ENCODE results near the gene RHBDF2.
"Not testable (repeated sequence)": the region's sequence is repeated elsewhere in the genome, so short reads cannot be mapped to it uniquely, and the experiment has no call there.

The RHBDF2 gene

DNA sequence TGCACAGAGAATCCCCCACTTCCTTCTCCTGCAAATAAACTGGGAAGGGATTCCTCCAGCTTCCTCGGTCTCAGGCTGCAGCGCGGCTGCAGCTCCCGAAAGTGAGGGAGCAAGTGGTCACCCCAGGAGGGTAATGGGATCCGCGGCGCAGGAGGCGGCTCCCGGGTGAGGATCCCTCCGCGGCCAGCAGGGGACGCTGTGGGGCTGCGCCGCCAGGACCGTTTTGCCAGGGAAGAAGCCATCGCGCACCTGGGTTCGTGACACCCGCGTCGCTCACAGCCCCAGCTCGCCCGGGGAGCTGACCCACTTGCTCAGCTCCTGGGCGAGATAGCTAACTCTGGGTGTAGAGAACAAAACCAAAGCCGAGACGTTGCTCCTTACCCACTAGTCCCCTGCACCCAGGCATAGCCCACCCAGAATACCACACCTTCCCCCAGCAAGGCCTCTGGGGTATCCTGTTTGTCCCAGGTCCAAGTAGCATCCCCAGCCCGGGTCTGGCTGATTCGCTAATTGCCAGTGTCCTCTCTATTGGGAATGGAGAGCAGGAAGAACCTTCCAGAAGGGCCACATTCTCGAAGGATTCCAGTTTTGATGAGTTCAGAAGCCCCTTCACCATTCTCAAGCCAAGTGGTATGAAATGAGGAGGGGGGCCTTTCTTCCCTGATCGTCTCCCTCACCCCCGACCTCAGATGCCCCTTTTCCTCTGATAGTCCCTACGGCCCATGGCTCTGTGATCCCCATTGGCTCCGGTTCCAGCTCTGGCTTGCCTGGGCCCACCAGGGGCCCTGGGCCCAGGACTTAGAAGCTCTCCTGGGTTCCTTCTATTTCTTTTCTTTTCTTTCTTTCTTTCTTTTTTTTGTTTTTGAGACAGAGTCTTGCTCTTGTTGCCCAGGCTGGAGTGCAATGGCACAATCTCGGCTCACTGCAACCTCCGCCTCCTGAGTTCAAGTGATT is 22.1 kb upstream of the RHBDF2 start:
- DNase-seq = peak; percentile 81 to 82

GRCh38 chr17:76521683-76522082 is 20.5 kb upstream of the RHBDF2 start:
- not testable (repeated sequence) for DNase-seq

- no peak for DNase-seq
Measured at GRCh38 chr17:76521262-76521661, 20.0 kb upstream of the RHBDF2 start.

- DNase-seq = no peak
Measured at GRCh38 chr17:76519048-76519966, 18.1 kb upstream of the RHBDF2 start.

GRCh38 chr17:76517638-76518038 is 16.4 kb upstream of the RHBDF2 start:
- DNase-seq = no peak

GRCh38 chr17:76515274-76515949 is 14.2 kb upstream of the RHBDF2 start:
- peak; percentile 87 to 90 for DNase-seq

DNA sequence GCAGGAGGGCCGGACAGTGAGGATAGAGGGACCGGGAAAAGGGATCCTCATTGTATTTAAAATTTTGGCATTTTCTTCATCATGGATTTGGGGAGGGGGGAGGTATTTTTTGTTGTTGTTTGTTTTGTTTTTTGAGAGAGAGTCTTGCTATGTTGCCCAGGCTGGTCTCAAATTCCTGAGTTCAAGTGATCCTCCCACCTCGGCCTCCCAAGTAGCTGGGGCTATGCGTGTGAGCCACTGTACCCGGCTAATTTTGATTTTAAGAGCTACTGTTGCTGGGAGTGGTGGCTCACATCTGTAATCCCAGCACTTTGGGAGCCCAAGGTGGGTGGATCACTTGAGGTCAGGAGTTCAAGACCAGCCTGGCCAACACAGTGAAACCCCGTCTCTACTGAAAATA is 13.1 kb upstream of the RHBDF2 start:
- DNase-seq = not testable (repeated sequence)

GRCh38 chr17:76513306-76513692 is 12.1 kb upstream of the RHBDF2 start:
- DNase-seq = no peak

DNA sequence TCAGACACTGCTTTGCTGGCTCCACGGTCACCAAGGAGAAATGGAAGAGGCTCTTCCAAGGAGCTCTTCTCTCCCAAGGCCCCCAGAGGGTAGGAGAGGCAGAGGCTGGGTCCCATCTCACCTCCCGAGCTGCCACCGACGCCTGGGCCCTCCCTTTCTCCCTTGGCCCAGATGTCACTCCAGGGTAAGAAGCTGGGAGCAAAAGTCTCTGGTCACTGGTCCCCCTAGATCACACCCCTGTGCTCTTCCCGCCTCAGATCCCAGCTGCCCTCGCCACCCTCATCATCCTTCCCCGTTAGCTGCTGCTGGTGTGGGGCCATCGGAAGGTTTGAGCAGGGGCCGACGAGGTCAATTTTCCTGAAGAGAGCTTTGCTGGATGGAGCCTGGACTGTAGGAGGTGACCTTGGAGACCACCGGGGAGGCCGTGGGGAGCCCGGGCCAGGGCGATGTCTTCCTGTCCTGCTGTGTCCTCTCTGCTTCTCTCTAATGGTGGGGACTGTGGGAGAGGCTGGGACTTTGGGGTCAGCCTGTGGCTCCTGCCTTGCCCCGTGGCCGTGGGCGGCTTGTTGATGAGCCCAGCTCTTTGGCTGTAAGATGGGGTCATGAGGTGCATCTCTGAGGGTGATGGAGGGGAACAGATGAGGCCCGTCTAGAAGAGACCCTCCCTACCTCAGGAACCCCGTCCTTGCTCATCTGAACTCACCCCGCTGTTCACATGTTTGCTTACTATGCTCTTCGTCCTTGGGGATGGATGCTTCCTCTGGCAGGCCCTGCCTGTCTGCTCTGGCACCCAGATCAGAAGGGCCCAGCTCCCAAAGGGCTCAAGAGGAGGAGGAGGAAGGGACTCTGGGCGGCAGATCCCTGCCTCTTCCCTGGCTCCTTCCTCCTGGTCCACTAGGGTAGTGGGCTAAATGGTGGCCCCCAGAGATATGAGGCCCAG is 11.4 kb upstream of the RHBDF2 start:
- DNase-seq = no peak

- no peak for DNase-seq
Measured at GRCh38 chr17:76511668-76512365, 10.6 kb upstream of the RHBDF2 start.

- no peak for DNase-seq
Measured at GRCh38 chr17:76510831-76511244, 9.6 kb upstream of the RHBDF2 start.

DNA sequence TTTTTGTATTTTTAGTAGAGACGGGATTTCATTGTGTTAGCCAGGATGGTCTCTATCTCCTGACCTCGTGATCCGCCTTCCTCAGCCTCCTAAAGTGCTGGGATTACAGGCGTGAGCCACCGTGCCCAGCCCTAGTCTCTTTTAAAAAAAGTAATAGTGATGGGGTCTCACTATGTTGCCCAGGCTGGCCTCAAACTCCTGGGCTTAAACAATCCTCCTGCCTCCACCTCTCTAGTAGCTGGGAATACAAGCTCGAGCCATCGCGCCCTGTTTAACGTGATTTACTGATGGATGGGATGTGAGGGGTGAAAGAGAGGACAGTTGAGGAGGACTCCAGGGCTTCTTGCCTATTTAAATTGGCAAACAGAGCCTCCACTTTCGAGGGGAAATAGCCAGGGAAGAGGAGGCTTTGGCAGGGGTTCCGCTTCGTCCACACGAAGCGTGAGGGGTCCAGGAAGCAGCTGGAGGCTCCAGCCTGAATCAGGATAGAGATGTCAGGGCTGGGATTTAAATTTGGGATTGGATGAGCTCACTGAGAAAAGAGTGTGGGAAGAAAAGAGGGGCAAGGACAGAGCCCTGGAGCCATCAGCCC is 7.3 kb upstream of the RHBDF2 start:
- DNase-seq = not testable (repeated sequence)

- DNase-seq = peak; percentile 90 to 92
Measured at GRCh38 chr17:76506408-76507345, 5.5 kb upstream of the RHBDF2 start.

DNA sequence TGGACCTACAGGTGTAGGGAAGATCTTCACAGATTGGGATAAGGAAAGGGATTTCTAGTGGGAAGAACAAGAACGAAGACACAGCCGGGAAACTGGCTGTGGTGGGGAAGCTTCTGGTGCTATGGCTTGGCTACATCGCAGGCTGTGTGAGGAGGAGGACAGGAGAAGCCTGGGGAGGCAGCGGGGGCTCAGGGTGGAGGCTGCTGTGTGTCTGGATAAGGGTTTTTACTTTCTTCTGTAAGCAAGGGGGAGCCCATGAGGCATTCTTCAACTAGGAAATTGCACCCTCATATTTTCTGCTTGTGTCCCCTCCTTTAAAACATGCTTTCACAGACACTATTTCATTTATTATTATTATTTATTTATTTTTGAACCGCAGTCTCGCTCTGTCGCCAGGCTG is 2.9 kb upstream of the RHBDF2 start:
- DNase-seq = no peak

GRCh38 chr17:76502341-76503211 is 1.4 kb upstream of the RHBDF2 start:
- no peak for DNase-seq

GRCh38 chr17:76501827-76502307 is 644 bp upstream of the RHBDF2 start:
- no peak for DNase-seq

GRCh38 chr17:76500747-76501017 is 541 bp downstream of the RHBDF2 start:
- no peak for DNase-seq

GRCh38 chr17:76500074-76500746 is 1.0 kb downstream of the RHBDF2 start:
- peak in 1 of 2 donors; percentile 38 for DNase-seq

Data from CD4-positive, alpha-beta T cell treated with Interleukin-4 for 1 hour (primary cell).